HG02943 (cell line): Measurements from ENCODE around the gene COQ8A.
"Not testable (repeated sequence)": the region's sequence is repeated elsewhere in the genome, so short reads cannot be mapped to it uniquely, and the experiment has no call there.

Experiments
- ATAC-seq: cut with Tn5 transposase; IDR thresholded peaks from one replicate; pipeline ENCODE4 v1.9.1; 2021; ENCODE audit warnings: mild to moderate bottlenecking, low read depth, moderate library complexity; ENCODE audit not compliant: unreplicated experiment

Gene COQ8A

GRCh38 chr1:226950871-226951270 lies 10.8 kb downstream of the COQ8A start:
- no peak for ATAC-seq

- ATAC-seq, result no peak
These were observed 11.4 kb downstream of the COQ8A start for GRCh38 chr1:226951286-226952117.

- ATAC-seq, result no peak
These were observed 12.0 kb downstream of the COQ8A start for GRCh38 chr1:226952118-226952441.

DNA sequence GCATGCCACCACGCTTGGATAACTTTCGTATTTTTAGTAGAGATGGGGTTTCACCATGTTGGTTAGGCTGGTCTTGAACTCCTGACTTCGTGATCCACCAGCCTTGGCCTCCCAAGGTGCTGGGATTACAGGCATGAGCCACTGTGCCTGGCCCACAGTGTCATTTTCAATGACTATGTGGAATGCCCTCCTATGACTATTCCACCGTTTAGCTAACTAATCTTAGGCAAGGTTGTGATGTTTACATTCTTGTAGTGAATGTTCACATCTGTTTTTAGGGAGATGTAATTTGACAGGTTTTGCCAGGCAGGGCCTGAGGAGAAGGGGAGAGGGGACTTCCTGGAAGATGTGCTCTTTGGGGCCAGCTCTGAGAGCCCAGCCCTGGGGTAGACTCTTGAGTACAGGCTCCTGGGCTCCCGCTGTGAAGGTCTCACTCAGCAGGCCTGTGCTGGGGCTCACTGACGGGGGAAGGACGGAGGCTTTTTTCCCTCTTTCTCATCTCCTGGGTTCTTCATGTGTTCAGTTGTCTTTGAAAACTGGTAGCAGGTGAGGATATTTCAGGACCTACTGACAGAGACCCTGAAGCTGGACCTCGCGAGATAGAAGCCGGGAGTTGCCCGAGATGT lies 13.2 kb downstream of the COQ8A start:
- no peak for ATAC-seq

- no peak for ATAC-seq
These were observed 14.2 kb downstream of the COQ8A start for GRCh38 chr1:226954337-226954736.

DNA sequence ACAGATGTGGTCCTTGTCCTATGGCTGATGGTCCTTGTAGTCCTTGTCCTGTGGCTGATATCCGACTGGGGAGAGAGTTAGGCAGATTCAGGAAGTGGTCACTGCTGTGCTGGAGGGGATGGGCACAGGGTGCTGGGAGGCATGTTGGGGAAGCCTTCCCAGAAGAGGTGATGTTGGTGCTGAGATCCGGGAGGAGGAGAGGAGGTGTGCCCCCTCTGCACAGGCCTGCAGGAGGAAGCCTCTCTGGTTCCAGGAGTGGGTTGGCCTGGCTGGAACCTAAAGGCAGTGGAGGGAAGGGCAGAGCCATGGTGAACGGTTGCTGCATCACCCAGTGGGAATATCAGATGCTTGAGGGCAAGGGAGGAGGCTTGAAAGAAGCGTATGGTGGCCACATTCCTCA lies 14.7 kb downstream of the COQ8A start:
- no peak for ATAC-seq

- not testable (repeated sequence) for ATAC-seq
These were observed 15.8 kb downstream of the COQ8A start for GRCh38 chr1:226955857-226956256.

- no peak for ATAC-seq
These were observed 17.0 kb downstream of the COQ8A start for GRCh38 chr1:226956942-226957713.

DNA sequence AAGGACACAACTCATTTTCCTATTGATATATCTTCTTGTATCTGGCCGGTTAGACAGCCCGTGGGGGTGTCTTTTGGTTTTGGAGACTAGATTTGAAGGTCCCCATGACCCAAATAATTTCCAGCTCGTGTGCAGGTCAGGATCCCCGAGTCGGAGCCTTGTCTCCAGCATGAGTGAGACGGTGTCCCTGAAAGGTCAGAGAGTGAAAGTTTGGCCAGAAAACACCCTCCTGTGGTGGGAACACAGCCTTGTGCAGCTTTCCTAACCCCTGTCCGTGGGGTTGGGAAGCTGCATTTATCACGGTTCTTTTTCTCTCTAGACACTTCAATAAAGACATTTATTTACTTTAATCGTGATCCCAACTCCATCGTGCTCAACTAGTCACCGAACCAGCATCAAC lies 17.6 kb downstream of the COQ8A start:
- ATAC-seq, result no peak

GRCh38 chr1:226958300-226958699 lies 18.2 kb downstream of the COQ8A start:
- ATAC-seq, result no peak

GRCh38 chr1:226960256-226960655 lies 20.2 kb downstream of the COQ8A start:
- ATAC-seq, result no peak

DNA sequence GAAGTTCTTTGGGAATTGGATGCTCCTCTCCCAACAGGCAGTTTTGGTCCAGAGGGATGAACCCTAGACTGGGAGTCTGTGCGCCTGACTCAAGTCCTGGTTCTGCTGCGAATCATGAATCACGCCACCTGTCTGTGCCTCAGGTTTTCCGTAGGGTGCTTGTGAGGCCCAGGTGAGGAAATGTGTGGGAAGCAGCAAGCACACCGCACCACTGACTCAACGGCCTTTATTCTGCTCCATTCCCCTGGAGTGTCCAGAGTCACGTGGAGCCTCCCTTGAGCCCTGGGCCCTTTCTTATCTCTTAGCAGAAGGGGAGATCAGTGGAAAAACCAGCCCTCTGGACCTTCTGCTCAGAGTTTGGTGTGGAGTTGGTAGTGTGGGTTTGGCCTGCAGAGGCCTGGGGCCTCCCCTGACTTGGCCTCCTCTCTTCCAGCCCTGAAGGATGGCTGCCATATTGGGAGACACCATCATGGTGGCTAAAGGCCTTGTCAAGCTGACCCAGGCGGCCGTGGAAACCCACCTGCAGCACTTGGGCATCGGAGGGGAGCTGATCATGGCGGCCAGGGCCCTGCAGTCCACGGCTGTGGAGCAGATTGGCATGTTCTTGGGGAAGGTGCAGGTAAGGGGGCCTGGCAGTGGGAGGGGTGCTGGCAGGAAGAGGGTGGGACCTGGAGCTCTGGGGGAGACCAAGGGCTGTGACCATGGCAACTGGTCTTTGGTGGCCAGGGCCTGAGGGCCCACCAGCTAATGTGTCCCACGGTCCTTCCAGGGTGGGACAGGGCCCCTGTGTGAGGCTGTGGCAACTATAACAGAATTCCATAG lies 21.1 kb downstream of the COQ8A start:
- ATAC-seq, result no peak

DNA sequence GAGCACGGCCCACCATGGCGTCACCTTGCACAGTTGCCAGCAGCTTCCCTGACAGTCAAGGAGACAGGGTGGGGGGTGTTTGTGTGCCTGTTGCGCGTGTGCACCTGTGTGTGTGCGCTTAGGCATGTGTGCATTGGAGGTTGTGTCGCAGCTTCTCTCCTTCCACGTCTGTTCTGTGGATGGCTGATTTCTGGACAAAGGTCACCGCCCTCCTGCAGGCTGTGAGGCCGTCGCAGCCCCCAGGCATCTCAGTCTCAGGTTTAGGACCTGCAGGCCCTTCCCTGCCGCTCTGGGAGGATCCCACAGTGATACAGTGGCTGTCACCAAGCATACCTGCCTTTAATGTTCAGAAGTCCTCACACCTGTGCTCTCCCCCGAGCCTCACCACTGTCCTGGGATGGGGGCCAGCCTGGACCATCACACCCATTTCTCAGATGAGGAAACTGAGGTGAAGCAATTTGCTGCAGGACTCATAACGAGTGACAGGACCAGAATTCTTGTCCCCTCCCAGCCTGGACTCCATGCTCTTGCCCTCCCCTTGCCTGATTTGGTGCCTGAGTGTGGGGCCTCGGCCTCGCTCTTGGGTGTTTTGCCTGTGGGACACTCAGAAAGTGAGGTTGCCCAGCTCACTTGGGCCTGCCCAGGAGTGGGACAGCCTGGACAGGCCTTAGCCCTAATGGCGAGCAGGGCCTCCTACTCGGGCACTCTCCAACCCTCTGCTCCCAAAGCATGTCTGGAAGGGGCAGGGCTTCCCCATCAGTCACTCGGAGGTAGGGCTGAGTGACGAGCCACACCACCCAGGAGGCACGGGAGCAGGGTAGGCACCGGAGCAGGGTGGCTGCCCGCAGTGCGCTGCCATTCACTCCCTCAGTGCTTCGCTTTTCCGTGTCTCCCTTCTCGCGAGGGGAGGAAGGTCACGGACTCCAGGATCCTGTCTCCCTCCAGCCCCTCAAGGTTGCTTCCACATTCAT lies 22.6 kb downstream of the COQ8A start:
- no peak for ATAC-seq

DNA sequence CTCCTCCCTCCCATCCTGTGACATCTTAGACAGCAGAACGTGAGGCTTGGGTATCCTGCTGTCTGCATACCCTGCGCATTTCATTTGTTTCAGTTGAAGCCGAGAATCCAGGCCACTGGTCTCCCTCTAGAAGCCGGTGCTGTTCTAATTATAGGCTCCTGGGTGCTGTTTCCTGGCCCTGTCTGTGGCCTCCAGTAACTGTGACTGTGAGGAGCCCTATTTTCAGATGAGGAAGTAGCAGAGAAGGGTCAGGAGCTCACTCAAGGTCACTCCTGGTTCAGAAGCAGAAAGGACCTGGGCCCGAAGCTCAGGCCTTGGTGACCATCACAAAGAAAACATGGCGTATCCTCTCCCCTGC lies 24.0 kb downstream of the COQ8A start:
- no peak for ATAC-seq

- no peak for ATAC-seq
These were observed 24.8 kb downstream of the COQ8A start for GRCh38 chr1:226964611-226965486.

- ATAC-seq, result no peak
These were observed 25.7 kb downstream of the COQ8A start for GRCh38 chr1:226965581-226966440.

- no peak for ATAC-seq
These were observed 26.6 kb downstream of the COQ8A start for GRCh38 chr1:226966683-226967082.

GRCh38 chr1:226967665-226968064 lies 27.6 kb downstream of the COQ8A start:
- ATAC-seq, result no peak
